Stimulated activated CD8-positive, alpha-beta memory T cell treated with anti-CD3 and anti-CD28 coated beads, Interleukin-4, amount 100 ng/mL, for 24 hours (primary cell): ENCODE results near the gene BCL7C.
"Not testable (repeated sequence)": the region's sequence is repeated elsewhere in the genome, so short reads cannot be mapped to it uniquely, and the experiment has no call there.

Experiments
- DNase-seq: peaks from one replicate; pipeline ENCODE4 v3.0.0-alpha.2; 2020; ENCODE audit warnings: low read depth

The BCL7C gene

GRCh38 chr16:30894540-30895368, 877 bp upstream of the BCL7C start:
- DNase-seq: no peak

- no peak for DNase-seq
Measured at GRCh38 chr16:30893417-30893743, 497 bp downstream of the BCL7C start.

GRCh38 chr16:30892670-30893416, 1.0 kb downstream of the BCL7C start:
- no peak for DNase-seq

- not testable (repeated sequence) for DNase-seq
Measured at GRCh38 chr16:30891043-30891823, 2.6 kb downstream of the BCL7C start.

- DNase-seq: no peak
Measured at GRCh38 chr16:30889721-30890120, 4.2 kb downstream of the BCL7C start.

GRCh38 chr16:30888856-30889499, 4.9 kb downstream of the BCL7C start:
- DNase-seq: no peak

GRCh38 chr16:30887927-30888326, 6.0 kb downstream of the BCL7C start:
- DNase-seq: no peak

GRCh38 chr16:30886145-30886544, 7.7 kb downstream of the BCL7C start:
- no peak for DNase-seq

GRCh38 chr16:30885196-30885595, 8.7 kb downstream of the BCL7C start:
- DNase-seq: no peak

GRCh38 chr16:30884760-30885159, 9.1 kb downstream of the BCL7C start:
- DNase-seq: no peak

GRCh38 chr16:30882429-30883310, 11.2 kb downstream of the BCL7C start:
- DNase-seq: no peak

GRCh38 chr16:30876867-30877266, 17.0 kb downstream of the BCL7C start:
- no peak for DNase-seq

- DNase-seq: no peak
Measured at GRCh38 chr16:30875871-30876801, 17.7 kb downstream of the BCL7C start.

GRCh38 chr16:30874821-30875717, 18.8 kb downstream of the BCL7C start:
- peak; percentile 84 for DNase-seq

- DNase-seq: no peak
Measured at GRCh38 chr16:30874244-30874820, 19.5 kb downstream of the BCL7C start.

GRCh38 chr16:30870904-30871303, 23.0 kb downstream of the BCL7C start:
- DNase-seq: no peak

- DNase-seq: no peak
Measured at GRCh38 chr16:30867747-30868146, 26.1 kb downstream of the BCL7C start.

GRCh38 chr16:30866031-30866430, 27.8 kb downstream of the BCL7C start:
- DNase-seq: no peak

GRCh38 chr16:30863178-30863577, 30.7 kb downstream of the BCL7C start:
- DNase-seq: not testable (repeated sequence)
